HEK293 (cell line): Measurements from ENCODE around the gene C17orf58.

ENCODE experiments used
- CTCF ChIP-seq: fragments of 450-650 bp; formaldehyde crosslinking; IDR thresholded peaks from 2 replicates; pipeline ENCODE4 v1.5.1; 2016; ENCODE audit warnings: missing biosample characterization, missing genetic modification characterization
- HIC1 ChIP-seq: fragments of 450-650 bp; formaldehyde crosslinking; IDR thresholded peaks from 2 replicates; pipeline ENCODE4 v1.5.1; 2016; ENCODE audit warnings: missing biosample characterization, missing genetic modification characterization
- RBAK ChIP-seq: fragments of 450-650 bp; formaldehyde crosslinking; IDR thresholded peaks from 2 replicates; pipeline ENCODE4 v1.5.1; 2016; ENCODE audit warnings: missing biosample characterization, missing genetic modification characterization
- REST ChIP-seq: fragments of 450-650 bp; formaldehyde crosslinking; IDR thresholded peaks from 2 replicates; pipeline ENCODE4 v1.5.1; 2016; ENCODE audit warnings: missing biosample characterization, missing genetic modification characterization
- ZBTB21 ChIP-seq: fragments of 450-650 bp; formaldehyde crosslinking; IDR thresholded peaks from 2 replicates; pipeline ENCODE4 v1.5.1; 2017; ENCODE audit warnings: missing biosample characterization, missing genetic modification characterization
- ZNF19 ChIP-seq: fragments of 450-650 bp; formaldehyde crosslinking; IDR thresholded peaks from 2 replicates; pipeline ENCODE4; 2016; ENCODE audit warnings: missing biosample characterization, missing genetic modification characterization, low read depth
- ZNF274 ChIP-seq, 2 experiments: fragments of 200-500 bp in 1 of 2; fragments of 450-650 bp in 1 of 2; sonication (Bioruptor generic) in 1 of 2; formaldehyde crosslinking in 1 of 2; IDR thresholded peaks; 2 replicates each; pipeline versions ENCODE4 v1.5.1 to v1.6.1; 2014 to 2016; ENCODE audit warnings: borderline replicate concordance in 1 of 2, inconsistent platforms in 1 of 2, low read length in 1 of 2, missing biosample characterization in 1 of 2, missing genetic modification characterization in 1 of 2
- ZNF311 ChIP-seq: fragments of 450-650 bp; formaldehyde crosslinking; IDR thresholded peaks from 2 replicates; pipeline ENCODE4 v1.5.1; 2017; ENCODE audit warnings: missing biosample characterization, missing genetic modification characterization, borderline replicate concordance
- ZNF488 ChIP-seq: fragments of 450-650 bp; formaldehyde crosslinking; IDR thresholded peaks from 2 replicates; pipeline ENCODE4 v1.5.1; 2016; ENCODE audit warnings: missing biosample characterization, missing genetic modification characterization
- ZNF549 ChIP-seq: fragments of 450-650 bp; IDR thresholded peaks from 2 replicates; pipeline ENCODE4 v1.5.1; 2018; ENCODE audit warnings: missing biosample characterization, missing genetic modification characterization, mild to moderate bottlenecking, inconsistent platforms, moderate library complexity
- ZNF76 ChIP-seq: fragments of 450-650 bp; formaldehyde crosslinking; IDR thresholded peaks from 2 replicates; pipeline ENCODE4; 2016; ENCODE audit warnings: low read depth, missing biosample characterization, missing genetic modification characterization, borderline replicate concordance
- ZNF785 ChIP-seq: fragments of 450-650 bp; formaldehyde crosslinking; IDR thresholded peaks from 2 replicates; pipeline ENCODE4 v1.5.1; 2016; ENCODE audit warnings: missing biosample characterization, missing genetic modification characterization

- TF ChIP-seq ZNF311 (no peak), ZBTB21 (tag by site-specific recombination) (peak; percentile 66), CTCF (no peak), REST (tag by site-specific recombination) (no peak), ZNF274 (IDR thresholded peaks at IDR 0.05; ENCODE audit: low read length) (no peak), ZNF274 (tag by site-specific recombination; IDR thresholded peaks at IDR 0.05; ENCODE audit: borderline replicate concordance) (no peak), ZNF785 (tag by site-specific recombination) (no peak), ZNF549 (tag by site-specific recombination) (no peak), ZNF76 (no peak), HIC1 (tag by site-specific recombination) (0 out of 2 replicates have a peak, but pooled peaks have one; percentile 28), ZNF488 (tag by site-specific recombination) (no peak), RBAK (tag by site-specific recombination) (no peak), ZNF19 (tag by site-specific recombination) (no peak)
Observed at GRCh38 chr17:67994817-67995569, 1.3 kb downstream of the C17orf58 start.
